WTC11 (cell line): ENCODE data around the gene GPR12. TPM values are rescaled to one million over a fixed set of nuclear protein-coding genes. Genes with fewer than 3 reads are reported as not detected.
A peak's percentile ranks its signal among the peaks of the same experiment; 100 is the strongest.

ENCODE experiments used
- ATAC-seq: fragments of 200-7000 bp; cut with Tn5 transposase; 2 replicates; pipeline ENCODE4 v1.10.0; 2021; ENCODE audit warnings: mild to moderate bottlenecking, moderate library complexity
- CTCF ChIA-PET: fragments of 300-600 bp; sonication (Branson Sonifier 250); formaldehyde crosslinking; loops from one replicate; lab custom pipeline; 2021; ENCODE audit warnings: antibody characterized with exemption; lab: Charles Lee
- POLR2A ChIA-PET: fragments of 350-600 bp; sonication (Branson Sonifier 250); formaldehyde crosslinking; loops from one replicate; lab custom pipeline; 2021; ENCODE audit warnings: antibody characterized with exemption; lab: Charles Lee
- DNase-seq: peaks from one replicate; pipeline ENCODE4 v3.0.0; 2021; ENCODE audit warnings: low spot score
- H3K27ac Mint-ChIP-seq: 2 replicates; pipeline ENCODE4 v1.8.0; 2021; ENCODE audit warnings: mixed read lengths
- H3K27me3 Mint-ChIP-seq: 2 replicates; pipeline ENCODE4 v1.8.0; 2021; ENCODE audit warnings: low read depth, mild to moderate bottlenecking, moderate library complexity, mixed read lengths
- H3K36me3 Mint-ChIP-seq: 2 replicates; pipeline ENCODE4 v1.8.0; 2021; ENCODE audit warnings: mixed read lengths
- H3K4me1 Mint-ChIP-seq: 2 replicates; pipeline ENCODE4 v1.8.0; 2022; ENCODE audit warnings: mixed read lengths
- H3K4me3 Mint-ChIP-seq: 2 replicates; pipeline ENCODE4 v1.8.0; 2021; ENCODE audit warnings: mild to moderate bottlenecking, moderate library complexity, mixed read lengths
- H3K9me3 Mint-ChIP-seq: 2 replicates; pipeline ENCODE4 v1.8.0; 2021; ENCODE audit warnings: mixed read lengths
- AR ChIP-seq: fragments of 250-450 bp; sonication (Bioruptor Pico); IDR thresholded peaks from 2 replicates; pipeline ENCODE4 v1.9.0; 2021; ENCODE audit warnings: mild to moderate bottlenecking
- ATF2 ChIP-seq: sonication (generic); formaldehyde crosslinking; IDR thresholded peaks from 2 replicates; pipeline ENCODE4 v1.8.1; 2022; ENCODE audit warnings: low read depth, missing genetic modification reagents, borderline replicate concordance
- JUN ChIP-seq: sonication (generic); formaldehyde crosslinking; IDR thresholded peaks from 2 replicates; pipeline ENCODE4 v1.8.0; 2023; ENCODE audit warnings: mild to moderate bottlenecking, missing genetic modification reagents
- MXD4 ChIP-seq: fragments of 250-450 bp; sonication (Bioruptor Pico); IDR thresholded peaks from 2 replicates; pipeline ENCODE4 v1.8.0; 2021; ENCODE audit warnings: mild to moderate bottlenecking, moderate library complexity, borderline replicate concordance
- STAT6 ChIP-seq: sonication (generic); formaldehyde crosslinking; conservative IDR thresholded peaks from 2 replicates; pipeline ENCODE4 v1.8.1; 2023; ENCODE audit warnings: mild to moderate bottlenecking, low read depth, missing genetic modification reagents, moderate library complexity
- TEAD1 ChIP-seq: sonication (generic); formaldehyde crosslinking; IDR thresholded peaks from 2 replicates; pipeline ENCODE4 v1.8.0; 2022; ENCODE audit warnings: mild to moderate bottlenecking, missing genetic modification reagents
- USF1 ChIP-seq: sonication (generic); formaldehyde crosslinking; IDR thresholded peaks from 2 replicates; pipeline ENCODE4 v1.8.0; 2022; ENCODE audit warnings: mild to moderate bottlenecking, missing genetic modification reagents
- ZNF423 ChIP-seq: fragments of 250-450 bp; sonication (Bioruptor Pico); IDR thresholded peaks from 2 replicates; pipeline ENCODE4 v2.1.2; 2022; ENCODE audit warnings: mild to moderate bottlenecking, moderate library complexity
- ZNF425 ChIP-seq: fragments of 250-450 bp; sonication (Bioruptor Pico); conservative IDR thresholded peaks from 2 replicates; pipeline ENCODE4 v1.9.0; 2021; ENCODE audit warnings: mild to moderate bottlenecking
- total RNA-seq: library from RNA; stranded (reverse); gene quantifications from 3 replicates; pipeline ENCODE4 v1.2.3, GENCODE V29; 2021
- TF ChIP-seq, protein P1 (sequence below): sonication (generic); formaldehyde crosslinking; IDR thresholded peaks from 2 replicates; pipeline ENCODE4 v1.8.1; 2023; ENCODE audit warnings: mild to moderate bottlenecking, missing genetic modification reagents, moderate library complexity
- TF ChIP-seq, protein P2 (sequence below): sonication (generic); formaldehyde crosslinking; IDR thresholded peaks from 2 replicates; pipeline ENCODE4 v1.8.1; 2022; ENCODE audit warnings: low read depth, mild to moderate bottlenecking, moderate library complexity, missing genetic modification reagents, borderline replicate concordance

GPR12 gene
- total RNA-seq, 1 experiment from 2014 or later = 0.07 TPM

DNA sequence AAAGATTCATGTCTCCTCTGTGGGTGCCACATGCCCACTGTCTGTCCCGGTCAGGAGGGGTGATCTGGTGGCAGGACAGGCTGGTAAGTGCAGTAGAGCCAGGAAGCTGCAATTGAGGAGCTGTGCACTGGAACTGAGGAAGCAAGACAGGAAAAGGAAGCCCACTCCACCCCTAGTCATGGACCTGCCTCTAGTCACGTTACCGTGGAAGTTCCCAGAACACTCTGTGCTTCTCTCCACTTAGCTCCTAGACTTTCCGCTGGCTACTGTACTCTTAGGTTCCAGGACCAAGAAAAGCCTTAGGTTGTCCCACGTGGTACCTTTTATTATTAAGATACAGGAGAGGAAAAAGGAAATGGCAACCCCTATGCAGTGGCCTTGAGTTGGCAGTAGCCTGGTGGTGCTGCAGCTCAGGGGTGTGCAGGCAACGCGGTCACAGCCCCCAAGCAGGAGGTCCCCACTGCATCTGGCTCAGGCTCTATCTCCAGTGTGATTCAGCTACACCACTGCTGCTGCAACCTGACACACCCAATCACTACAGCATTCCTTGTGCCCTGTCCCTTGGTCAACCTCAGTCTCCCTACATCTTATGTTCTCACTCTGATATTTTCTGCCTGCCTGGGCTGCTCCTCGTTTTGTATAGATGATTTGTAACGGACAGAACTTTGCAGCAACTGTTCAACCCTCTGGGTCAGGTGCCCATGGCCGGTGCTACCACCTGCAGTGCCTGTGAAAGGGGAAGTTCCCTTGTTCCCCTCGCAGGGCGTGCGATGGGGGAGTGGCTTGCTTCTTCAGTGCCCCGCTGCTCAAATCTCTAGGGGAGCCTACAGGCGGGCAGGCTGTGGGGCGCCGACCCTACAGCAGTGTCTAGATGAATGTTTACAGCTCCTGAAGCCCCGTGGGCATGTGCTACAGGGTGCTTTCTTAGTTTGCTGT, 24.4 kb upstream of the GPR12 start:
- CTCF ChIA-PET = interaction anchor here (3.5 kb wide), 1 partner anchor 88 kb away, joined by 14 read pairs; no protein-coding TSS in a partner anchor
- H3K4me3 Mint-ChIP-seq = peak overlapping the region; percentile 68

GRCh38 chr13:26780411-26780810, 19.8 kb upstream of the GPR12 start:
- no peak overlapping the region for H3K4me3 Mint-ChIP-seq
- peaks cover 12% of the 10 kb centered on the region for H3K4me1 Mint-ChIP-seq
- no peaks in the 10 kb centered on the region for H3K36me3 Mint-ChIP-seq
- H3K9me3 Mint-ChIP-seq = peaks cover 20% of the 10 kb centered on the region
- no peak overlapping the region for H3K27ac Mint-ChIP-seq
- ATAC-seq (no peak), DNase-seq (no peak)
- CTCF ChIA-PET = no interaction called here
- POLR2A ChIA-PET = no interaction called here
- no peaks in the 10 kb centered on the region; the same call in 1 of the 2 replicates for H3K27me3 Mint-ChIP-seq
- TF ChIP-seq ZNF425 (no peak), JUN (no peak), AR (CRISPR knock-in tag) (no peak), ATF2 (CRISPR knock-in tag) (no peak), STAT6 (no peak), TEAD1 (CRISPR knock-in tag) (no peak), MXD4 (CRISPR knock-in tag) (no peak), ZNF423 (CRISPR knock-in tag) (no peak)
- TF ChIP-seq, protein P1, sequence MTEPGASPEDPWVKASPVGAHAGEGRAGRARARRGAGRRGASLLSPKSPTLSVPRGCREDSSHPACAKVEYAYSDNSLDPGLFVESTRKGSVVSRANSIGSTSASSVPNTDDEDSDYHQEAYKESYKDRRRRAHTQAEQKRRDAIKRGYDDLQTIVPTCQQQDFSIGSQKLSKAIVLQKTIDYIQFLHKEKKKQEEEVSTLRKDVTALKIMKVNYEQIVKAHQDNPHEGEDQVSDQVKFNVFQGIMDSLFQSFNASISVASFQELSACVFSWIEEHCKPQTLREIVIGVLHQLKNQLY (CRISPR knock-in tag) = no peak
- TF ChIP-seq, all 79 proteins: peak for 0

More for the DNA sequence above, 24.4 kb upstream of the GPR12 start:
- H3K36me3 Mint-ChIP-seq = no peaks in the 10 kb centered on the region
- no peaks in the 10 kb centered on the region; the same call in none of the 2 replicates for H3K27me3 Mint-ChIP-seq
- peaks cover 15% of the 10 kb centered on the region for H3K9me3 Mint-ChIP-seq
- peaks cover 27% of the 10 kb centered on the region for H3K4me1 Mint-ChIP-seq
- ATAC-seq (peak; percentile 51), DNase-seq (peak; percentile 30)
- no peak overlapping the region for H3K27ac Mint-ChIP-seq
- POLR2A ChIA-PET = no interaction called here
- TF ChIP-seq, protein P2, sequence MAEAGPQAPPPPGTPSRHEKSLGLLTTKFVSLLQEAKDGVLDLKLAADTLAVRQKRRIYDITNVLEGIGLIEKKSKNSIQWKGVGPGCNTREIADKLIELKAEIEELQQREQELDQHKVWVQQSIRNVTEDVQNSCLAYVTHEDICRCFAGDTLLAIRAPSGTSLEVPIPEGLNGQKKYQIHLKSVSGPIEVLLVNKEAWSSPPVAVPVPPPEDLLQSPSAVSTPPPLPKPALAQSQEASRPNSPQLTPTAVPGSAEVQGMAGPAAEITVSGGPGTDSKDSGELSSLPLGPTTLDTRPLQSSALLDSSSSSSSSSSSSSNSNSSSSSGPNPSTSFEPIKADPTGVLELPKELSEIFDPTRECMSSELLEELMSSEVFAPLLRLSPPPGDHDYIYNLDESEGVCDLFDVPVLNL (CRISPR knock-in tag) = no peak
- 0 out of 2 replicates have a peak, but pooled peaks have one; percentile 33 for TF ChIP-seq USF1 (CRISPR knock-in tag)
